GM18870 (cell line): ENCODE data around the gene DOCK10.

Source experiments
- ATAC-seq: cut with Tn5 transposase; IDR thresholded peaks from one replicate; pipeline ENCODE4 v1.9.1; 2021; ENCODE audit warnings: moderate library complexity; ENCODE audit not compliant: unreplicated experiment

The DOCK10 gene

DNA sequence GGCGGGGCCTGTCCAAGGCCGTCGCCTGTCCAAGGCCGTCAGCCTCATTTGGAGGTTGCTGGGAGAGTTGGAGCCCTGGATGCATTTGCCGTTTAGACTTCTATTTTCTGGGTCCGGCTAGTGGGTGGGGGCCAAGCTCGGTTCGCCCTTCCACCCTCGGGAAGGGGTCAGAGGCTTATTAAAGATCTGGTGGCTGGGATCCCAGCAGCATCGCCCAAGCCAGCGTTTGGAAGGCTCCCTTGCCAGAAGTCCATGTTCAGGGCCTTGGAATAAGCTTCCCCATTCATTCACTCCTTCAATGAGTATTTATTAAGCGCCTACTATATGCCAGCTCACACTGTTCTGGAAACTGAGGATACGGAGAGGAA, 516 bp upstream of the DOCK10 start:
- ATAC-seq = no peak

DNA sequence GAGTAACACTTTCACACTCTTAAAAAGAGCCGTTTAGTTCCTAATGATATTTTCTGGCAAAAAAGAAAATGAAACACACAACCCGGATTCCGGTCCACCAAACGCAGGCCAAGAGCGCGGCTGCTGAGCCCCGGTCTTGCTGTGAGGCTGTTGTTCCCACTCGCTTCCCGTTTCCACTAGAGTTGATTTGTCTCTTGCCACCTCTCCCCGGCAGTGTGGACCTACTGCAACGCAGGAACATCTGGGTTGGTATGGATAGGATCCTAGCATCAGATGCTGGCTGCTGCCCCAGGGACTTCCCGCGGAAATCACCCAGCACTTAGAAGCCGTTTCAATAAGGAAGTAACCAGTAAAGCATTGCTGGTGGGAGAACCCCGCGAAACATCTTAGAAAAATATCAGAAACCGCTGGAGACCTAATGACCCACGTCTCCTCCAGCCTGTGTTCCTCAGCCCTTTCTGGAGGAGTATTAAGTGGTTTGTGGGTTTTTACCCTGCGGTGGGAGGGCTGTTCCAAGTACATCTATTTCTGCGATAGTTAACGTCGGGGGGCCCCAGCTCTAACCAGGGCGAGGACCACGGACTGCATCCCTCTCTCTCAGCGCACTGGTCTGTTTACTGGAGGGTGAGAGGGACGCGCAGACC, 939 bp downstream of the DOCK10 start:
- peak; percentile 66 for ATAC-seq

DNA sequence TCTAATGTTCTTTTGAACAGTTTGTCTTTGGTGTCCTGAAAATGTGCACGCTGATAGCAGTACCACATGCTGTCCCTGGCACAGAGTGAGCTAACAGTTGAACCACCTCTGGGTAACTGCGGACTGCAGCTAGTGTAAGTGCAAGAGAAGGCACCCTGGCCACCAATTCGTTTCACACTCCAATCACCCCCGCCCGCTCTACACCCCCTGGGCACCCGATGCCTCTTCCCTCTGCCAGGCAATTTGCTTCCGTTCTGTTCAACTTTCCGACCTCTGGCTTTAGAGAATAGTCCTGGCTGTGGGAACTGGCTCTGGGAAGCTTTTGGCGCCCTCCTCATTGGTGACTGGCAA, 1.4 kb downstream of the DOCK10 start:
- peak; percentile 9 for ATAC-seq

DNA sequence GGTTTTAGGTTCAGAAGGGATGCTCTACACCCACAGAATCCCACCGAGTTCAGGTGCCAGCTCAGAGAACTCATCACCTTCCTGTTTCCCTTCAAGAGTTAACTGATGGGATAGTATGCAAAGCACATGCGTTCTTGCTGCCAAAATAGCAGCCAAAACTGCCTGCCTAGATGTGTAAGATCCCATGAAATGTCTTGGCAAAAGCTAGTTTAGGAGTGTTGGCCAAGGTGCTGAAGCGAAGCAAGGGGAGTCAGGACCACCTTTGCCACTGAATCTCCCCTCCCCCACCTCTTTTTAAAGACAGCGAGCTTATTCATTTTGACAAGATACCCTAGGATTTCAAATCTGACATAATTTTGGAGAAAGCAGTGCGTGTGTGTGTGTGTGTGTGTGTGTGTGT, 2.1 kb downstream of the DOCK10 start:
- no peak for ATAC-seq

DNA sequence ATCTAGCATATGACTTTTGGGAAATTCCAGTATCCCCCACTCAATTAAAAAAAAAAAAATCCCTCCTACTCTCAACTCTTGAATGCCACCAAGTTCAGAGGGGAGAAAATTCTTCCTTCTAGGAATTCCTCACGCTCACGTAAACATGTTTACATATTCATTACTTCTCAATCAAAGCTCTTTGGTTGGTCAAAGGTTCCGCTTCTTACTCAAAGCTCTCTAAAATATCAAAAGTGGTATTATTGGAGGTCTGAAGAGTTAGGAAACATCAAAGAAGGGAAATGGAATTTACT, 4.1 kb downstream of the DOCK10 start:
- no peak for ATAC-seq

DNA sequence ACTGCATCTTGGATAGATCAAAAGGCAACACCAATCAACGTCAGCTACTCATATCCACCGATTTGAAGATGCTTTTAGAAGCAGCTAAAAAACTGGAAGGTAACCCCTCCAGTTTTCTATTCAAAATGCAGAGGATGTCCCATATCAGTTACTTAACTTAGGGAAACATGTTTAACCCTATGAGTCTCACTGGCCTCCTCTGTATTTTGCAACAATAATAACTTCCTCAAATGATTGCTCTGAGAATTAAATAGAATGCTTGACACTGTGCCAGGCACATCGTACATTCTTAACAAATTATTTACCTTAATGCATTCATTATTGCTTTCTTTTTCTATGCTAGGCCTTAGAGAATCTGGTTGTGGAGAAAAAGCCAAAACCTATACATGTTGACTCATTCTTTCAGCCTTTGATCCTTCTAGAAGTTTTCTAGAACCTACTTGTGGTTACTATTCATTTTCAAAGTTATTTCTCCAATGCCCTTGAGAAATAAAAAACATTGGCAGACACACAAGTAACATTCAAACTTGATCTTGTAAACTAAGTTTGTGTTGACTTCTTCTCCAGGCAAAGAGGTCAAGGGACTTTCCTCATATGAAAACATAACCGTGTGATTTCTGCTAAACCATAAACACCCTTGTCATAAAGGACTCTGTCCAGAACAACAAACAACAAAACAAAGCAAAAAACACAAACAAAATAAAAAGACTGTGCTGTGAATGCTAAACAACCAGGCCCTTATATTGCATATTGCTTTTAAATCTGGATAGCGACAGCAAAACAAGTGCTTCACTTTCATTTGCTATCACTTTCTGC, 4.6 kb downstream of the DOCK10 start:
- ATAC-seq = no peak

DNA sequence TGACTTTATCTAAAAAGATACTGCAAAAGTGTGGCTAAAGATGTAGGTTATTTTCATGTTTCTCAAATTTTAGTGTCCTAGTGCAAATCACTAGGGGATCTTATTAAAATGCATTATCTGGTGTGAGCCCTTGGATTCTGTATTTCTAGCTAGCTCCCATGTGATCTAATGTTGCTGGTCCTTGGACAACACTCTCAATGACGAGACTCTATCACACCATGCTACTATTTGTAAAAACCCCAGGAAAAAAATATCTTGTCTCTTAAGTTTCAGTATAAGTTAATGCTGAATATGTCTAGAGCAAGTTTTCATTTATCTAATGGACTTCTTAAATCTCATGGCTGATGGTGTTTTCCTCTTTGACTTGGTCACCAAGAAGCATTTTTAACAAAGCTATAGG, 5.8 kb downstream of the DOCK10 start:
- ATAC-seq = no peak

DNA sequence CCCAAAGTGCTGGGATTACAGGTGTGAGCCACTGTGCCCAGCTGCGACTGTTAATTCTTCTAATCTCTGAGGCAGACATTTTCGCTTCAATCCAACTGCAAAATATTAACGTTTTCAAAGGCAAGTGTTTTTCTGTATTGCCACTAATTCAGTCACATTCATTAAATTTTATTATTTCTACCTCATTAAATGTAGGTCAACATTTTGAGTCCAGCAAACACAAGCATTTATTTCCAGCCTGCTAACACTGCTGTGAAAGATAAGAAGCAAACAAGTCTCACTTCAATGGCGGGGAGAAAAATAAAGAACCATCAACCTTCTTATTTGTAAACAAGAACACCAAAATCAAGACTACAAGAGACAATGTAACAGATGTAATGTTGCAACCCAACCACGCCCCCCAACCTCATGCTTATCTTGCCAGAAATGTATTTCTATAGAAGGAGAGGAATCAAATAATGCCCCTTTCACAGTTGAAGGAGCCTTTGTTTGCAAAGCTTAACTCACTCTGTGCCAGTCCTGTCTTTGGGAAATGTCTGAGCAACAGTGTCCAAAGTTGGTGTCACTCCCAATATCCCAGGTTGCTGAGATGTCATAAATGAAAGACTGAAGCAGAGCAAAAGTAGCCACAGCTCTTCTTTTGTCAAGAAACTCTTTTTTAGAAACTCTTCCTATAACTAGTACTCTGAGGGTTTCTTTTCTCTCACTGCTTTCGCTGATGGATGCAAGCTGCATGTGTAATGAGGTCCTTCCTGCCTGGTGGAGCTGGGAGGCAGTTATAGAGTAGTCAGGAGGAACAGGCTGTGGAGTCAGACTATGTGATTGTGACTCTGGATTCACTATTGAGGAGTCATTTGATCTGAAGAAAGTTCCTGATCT, 8.6 kb downstream of the DOCK10 start:
- no peak for ATAC-seq

DNA sequence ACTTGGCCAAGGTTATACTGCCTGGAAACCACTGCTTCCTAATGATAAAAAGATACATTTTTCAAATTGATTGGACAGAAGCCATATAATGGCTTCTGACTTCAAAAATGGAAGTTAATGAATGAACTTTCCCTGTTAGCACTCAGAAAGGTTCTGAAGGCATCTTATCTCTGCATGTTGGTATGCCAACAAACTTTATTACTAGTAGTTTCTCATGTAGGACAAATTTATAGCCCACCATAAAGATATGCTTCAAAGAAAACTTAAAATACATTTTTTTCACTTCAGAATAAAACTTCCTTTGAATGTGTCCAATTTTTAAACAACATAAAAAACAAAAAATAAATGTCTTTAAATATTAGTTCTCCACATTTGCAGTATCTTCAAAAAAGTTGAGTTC, 10.0 kb downstream of the DOCK10 start:
- no peak for ATAC-seq

DNA sequence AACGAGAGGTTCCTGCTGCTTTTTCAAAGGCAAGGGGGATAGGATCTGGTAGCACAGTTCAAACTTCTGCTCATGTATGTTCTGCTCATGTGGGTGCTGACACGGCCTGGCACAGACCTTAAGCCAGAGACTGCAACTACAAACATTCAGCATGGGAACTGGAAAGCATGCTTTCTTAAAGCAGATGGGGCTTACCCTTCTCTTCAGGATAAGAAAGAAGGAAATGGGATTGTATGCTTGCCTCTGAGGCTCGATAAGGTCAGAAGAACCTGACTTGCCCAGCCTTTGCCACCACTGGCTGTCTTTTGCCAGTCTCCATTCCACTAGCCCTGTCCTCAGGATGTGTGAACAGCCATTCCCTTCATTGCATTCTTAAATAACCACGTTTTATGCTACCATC, 10.7 kb downstream of the DOCK10 start:
- ATAC-seq = no peak

DNA sequence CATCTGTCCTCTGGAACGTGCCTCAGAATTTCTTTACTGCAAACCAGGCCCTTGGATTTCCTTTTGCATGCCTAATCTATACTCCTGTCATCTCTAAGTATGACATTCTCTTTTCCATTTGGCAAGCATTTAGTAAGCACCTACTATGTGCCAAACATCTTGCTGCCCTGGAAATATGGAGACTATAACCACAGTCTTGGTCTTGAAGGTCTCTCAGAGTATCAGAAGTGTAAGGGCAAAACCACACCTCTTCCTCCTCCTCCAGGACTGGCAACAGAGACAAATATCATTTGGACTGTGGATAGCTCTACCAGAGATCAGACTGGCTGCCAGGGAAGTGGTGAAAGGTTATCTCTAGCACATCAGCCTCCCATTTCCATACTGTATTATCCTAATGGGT, 11.4 kb downstream of the DOCK10 start:
- ATAC-seq = no peak

DNA sequence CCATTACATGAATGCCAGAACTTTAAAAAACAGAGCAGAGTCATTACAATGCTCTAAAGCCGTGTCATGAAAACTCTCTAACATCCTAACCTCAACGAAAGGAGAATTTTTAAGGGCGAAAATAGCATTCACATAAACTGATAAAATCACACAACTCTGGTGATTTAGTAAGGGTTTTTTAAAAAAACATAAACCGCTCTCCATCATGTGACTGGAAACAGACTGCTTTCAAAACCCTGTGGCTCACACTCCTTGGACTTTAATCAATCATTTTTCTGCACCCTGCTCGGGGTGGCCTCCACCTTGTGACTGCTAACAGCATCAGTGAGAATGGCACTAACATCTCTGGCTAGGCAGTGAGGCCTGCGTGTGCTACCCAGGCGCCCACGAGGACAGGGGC, 12.1 kb downstream of the DOCK10 start:
- ATAC-seq = no peak

DNA sequence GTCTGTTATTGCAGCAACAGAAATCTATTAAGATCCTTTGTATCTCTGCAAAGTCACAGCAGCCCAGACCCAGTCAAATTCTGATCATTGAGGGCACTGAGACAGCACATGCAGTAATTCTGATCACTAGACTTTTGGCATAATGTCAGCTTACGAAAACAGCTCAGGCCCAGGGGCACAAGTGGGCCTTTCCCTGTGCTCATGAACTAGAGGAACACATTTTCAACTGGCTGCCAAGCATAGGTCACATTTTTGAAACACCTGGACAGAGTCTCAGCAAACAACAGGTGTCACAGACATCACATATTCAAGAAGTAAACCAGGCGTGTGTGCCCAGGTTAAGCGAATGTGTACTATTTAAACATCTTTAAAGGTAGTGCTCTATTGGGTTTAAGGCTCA, 13.7 kb downstream of the DOCK10 start:
- ATAC-seq = no peak

DNA sequence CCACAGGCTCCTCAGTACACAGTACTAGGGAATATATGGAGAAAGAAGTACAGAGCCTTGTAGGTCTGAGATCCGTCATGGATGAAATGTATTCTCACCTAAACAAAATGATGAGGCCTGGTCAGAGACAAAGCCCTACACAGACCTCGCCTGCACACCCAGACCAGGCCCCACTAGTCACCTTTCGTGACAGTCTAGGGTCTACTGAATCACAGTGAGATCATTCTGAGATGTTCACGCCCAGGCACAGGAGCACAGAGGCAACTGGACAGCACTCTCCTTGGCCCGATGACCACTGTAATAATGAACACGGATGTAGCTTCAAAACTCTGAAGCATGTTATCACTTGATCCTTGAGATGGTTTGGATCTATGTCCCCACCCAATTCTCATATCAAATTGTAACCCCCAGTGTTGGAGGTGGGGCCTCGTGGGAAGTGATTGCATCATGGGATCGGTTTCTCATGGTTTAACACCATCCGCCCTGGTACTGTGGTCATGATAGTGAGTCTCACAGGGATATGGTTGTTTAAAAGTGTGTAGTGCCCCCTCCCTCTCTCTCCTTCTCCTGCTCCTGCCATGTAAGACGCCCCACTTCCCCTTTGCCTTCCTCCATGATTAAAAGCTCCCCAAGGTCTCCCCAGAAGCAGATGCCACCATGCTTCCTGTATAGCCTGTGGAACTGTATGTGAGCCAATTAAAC, 15.1 kb downstream of the DOCK10 start:
- no peak for ATAC-seq

DNA sequence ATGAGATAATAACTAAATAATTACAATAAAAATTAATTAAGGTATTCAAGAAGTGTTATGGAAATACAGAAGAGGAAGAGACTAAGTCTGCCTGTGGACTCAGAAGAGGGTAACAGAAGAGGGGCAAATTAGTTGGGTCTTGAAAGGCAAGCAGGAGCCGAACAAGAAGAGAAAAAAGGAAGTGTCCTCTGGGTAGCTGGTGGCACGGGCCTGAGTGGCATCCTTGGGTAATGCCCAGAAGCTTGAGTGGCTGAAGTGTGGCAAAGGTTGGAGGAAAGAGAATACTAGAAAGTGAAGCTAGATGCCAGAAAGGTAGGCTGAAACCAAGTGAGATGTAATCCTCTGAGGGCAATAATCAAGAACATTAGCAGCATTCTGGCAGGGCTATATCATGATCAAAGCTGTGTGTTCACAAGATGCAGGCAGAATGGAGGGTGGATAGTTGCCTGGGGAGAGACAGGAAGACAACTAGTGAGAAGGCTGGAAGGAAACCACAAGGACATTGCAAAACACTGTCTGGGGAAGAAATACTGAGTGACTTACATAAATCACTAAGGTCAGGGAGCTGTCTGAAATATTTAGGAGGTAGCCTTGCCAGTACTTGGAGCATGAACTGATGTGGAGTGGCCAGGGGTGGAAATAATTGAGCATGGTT, 16.2 kb downstream of the DOCK10 start:
- peak; percentile 38 for ATAC-seq

DNA sequence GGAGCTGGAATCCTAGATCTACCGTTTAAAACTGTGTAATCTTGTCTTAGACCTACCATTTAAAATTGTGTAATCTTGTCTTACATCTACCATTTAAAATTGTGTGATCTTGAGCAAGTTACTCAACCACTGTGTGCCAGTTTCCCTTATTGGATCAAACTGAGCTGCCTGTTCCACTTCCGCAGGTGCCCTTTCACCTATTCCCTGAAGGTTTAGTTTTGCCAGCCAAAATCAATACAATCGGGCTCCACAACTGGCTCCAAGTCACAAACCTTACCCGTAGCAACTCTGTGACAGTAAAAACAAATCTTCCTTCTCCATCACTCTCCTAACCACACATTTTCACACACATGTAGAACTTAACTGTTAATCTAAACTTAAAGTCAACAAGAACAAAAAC, 20.1 kb downstream of the DOCK10 start:
- ATAC-seq = no peak

DNA sequence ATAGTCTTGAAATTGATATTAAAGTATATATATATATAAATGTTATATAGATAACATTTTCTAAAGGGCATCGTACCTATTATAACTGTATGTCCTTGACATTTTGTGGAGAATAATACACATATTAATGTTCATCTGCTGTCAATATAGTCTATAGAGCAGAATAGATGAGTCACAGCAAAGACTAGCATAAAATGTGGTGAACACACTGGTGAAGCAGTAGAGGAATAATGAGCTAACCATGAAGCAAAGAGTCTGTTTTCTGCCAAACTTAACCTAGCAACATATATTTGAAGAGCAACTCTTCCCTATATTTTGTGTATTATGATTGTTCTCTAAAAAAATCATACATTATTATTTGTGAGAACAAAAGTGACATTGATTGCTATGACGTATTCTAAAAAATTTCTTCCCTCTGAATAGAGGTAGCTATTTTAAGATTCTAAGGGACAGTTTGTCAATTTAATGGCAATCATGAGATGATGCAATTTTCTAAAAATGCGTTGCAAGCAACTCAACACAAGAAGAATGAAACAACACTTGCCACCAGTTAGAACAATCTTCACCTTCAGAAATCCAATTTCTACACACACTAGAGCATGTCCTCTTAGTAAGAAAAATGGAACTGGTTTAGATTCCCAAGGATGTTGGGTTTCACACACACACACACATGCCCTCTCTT, 22.0 kb downstream of the DOCK10 start:
- ATAC-seq = no peak

DNA sequence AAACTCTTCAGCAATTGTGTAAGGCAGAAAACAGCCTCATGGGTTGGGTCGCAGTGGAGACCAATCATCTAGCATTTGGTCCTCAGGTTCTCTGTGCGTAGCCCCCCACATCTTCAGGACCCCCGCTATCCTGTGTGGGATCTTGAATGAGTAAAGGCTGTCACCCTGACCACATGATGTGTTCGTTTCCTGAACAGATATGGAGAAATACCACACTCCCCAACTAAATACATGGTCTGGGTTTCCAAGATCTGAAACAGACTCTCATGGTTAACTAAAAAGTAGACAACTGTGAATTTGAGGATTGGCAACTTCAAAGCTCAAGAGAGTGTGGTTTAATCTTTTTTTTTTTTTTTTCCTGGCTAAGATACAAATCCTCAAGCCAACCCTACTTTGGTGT, 23.2 kb downstream of the DOCK10 start:
- ATAC-seq = no peak

DNA sequence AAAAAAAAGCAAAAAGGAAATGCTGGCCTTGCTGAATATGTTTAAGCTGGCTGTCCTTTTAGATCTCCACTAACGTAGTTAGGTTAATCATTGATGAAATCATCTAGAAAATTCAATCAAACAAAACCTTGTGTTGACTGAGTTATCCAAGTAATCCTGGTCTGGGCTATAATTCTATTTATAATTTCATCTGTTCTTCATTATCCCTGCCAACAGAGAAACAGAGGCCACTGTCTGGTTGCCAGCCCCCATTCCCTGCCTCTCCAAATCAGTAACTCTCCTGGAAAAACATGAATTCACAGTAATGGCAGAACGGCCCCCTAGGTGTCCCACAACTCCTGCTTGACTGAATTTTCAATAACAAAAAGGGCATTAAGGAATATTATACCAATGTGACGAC, 24.6 kb downstream of the DOCK10 start:
- ATAC-seq = no peak

DNA sequence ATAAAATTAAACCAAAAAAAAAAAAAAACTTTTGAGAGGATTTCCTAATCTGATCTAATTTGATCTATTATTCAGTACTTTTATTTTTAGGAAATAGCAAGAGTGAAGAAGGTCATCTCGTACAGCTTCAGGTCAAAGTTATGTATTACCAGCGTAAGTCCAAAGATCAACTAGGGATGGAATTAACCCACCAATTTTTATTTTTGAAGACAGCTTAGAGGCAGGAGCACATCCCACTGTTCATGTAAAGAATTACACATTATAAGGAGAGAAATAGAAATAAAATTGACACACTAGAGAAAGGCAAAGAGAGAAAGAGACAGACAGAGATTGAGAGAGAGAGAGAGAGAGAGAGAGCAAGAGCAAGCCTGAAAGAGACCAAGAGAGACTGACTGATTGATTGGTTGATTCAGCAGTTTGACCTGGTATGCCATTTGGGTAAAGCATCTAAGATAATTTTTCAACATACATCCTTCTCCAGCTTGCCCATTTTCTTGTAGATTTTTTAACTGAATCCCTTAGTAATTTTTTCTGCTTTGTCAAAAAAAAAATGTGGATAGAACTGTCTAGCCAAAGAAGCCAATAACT, 25.1 kb downstream of the DOCK10 start:
- no peak for ATAC-seq
